DMS53 treated with DMSO at 0.1 percent for 48 hours (cell line): ENCODE data around the gene PLSCR1.
A peak's percentile ranks its signal among the peaks of the same experiment; 100 is the strongest.

Experiments
- DNase-seq: peaks from one replicate; lab custom pipeline; 2025; ENCODE audit not compliant: unreplicated experiment; lab: John Stamatoyannopoulos, UW

Gene PLSCR1, protein sequence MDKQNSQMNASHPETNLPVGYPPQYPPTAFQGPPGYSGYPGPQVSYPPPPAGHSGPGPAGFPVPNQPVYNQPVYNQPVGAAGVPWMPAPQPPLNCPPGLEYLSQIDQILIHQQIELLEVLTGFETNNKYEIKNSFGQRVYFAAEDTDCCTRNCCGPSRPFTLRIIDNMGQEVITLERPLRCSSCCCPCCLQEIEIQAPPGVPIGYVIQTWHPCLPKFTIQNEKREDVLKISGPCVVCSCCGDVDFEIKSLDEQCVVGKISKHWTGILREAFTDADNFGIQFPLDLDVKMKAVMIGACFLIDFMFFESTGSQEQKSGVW

DNA sequence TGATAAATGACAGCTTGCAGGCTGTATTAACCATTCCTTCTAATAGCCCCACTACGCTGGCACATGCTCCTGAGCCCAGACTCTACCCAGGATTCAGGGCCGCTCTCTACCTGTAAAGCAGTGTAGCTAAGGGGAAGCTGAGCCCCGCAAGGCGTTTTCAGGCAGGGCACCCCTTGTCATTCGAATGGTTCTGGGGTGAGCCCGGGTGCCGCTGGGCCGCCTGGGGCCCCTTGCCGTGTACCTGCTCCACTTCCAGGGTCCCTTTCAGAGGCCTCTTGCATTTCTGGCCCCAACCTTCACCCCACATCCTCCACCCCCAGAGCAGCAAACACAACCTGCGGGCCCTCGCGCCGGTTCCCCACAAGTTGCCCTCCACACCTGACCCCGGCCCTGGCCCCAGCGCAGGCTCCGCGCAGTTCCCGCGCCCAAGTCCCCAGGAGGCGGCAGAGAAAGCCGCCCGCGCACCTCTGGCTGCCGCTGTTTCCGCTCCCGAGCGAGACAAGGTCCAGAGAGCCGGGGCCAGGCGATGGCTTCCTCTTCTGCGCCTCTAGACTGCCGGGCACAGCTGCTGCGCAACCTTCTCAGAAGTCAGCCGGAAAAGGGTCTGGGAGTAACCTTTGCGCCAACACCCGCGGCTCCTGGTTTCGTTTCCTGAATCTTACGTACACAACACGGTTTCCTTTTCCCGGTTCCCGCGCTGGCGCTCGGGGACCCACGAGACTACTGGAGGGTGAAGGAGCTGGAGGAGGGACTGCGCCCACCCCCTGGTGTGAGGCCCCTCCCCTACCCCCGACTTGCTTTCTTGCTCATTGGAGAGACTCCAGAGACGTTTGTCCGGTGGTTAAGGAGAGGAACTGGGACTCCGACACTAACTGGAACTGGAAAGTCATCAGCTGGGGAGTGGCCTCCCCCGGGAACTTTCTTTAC, at the start of gene PLSCR1:
PLSCR1 (minus strand) TSS at position 606 of the 927 bp plus-strand sequence. CDS start 8,055 bp downstream, outside the sequence.
- peak; percentile 44 for DNase-seq

DNA sequence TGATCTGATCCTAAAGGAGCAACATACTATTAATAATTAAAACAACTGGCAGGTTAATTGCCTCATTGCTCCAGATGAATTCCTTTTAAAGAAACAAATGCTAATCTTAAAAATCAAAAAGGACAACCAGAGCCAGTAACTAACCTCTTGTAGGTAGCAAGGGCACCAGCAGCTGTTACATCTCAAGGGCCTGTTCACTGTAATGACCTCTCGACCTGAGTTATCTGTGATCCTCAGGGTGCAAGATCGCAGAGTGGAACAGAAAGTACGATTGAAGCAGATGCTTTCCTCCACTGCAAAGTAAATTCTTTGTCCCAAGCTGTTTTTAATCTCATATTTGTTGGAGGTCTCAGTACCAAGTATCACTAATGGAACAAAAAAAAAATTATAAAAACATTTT, 49.4 kb upstream of the PLSCR1 start:
- no peak for DNase-seq

DNA sequence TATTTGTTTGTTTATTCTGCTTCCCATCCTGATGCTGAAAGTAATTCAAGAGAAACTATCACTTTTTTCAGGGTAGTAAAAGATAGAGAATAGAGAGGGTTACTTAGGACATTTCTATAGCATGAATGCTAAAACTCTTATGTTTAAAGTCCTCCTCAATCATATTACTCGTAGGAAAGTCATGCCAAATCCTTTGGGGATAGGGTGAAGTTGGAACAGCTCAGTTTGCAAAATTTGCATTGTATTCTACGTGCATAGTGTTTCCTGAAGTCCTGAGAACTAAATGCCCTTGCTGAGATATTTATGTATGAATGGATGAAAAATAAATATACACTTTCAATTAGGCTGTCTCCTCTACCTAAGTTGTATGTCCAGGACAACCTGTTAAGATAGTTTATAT, 46.1 kb upstream of the PLSCR1 start:
- no peak for DNase-seq

DNA sequence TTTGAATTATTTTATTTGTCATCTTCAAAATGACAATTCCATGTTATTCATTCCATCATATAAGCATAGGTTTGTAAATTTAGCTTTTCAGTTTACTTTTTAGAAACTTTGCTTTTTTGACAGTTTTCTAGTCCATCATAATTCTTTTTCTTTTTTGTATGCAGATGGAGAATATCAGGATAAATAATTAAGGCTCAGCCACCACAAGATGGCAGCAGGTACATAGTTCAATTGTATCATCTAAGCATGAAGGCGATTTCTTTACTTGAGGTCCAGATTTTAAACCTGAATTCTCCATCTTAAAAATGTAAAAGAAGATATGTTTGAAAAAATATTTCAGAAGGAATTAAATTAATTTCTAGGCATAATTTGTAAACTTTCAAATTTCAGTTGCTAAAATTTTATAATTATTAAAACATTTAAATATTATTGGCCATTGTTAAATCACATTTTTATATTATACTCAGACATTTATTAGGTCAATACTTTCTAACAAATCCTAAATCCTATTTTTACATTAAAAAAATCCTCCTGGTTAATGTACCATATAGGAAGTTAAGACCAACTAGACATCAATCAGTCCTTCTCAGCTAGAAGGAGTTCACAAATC, 45.6 kb upstream of the PLSCR1 start:
- DNase-seq = peak; percentile 26

DNA sequence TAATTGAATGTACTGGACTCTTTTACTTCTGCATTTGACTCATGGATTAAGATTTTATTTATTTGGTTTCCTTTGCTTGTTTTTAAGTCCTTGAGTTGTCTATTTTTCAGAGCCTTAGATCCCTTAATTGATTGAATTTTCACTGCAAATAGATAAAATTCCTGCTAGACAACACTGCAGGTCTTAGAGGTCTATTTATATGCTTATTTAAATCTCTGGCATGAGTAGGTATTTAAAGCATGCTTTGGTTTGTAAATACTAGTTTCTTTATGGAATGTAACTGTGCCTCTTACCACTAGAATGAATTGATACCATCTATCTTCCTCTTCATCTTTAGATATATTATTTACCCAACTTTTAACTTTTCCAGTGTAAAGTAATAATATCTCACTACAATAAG, 40.7 kb upstream of the PLSCR1 start:
- DNase-seq = no peak

DNA sequence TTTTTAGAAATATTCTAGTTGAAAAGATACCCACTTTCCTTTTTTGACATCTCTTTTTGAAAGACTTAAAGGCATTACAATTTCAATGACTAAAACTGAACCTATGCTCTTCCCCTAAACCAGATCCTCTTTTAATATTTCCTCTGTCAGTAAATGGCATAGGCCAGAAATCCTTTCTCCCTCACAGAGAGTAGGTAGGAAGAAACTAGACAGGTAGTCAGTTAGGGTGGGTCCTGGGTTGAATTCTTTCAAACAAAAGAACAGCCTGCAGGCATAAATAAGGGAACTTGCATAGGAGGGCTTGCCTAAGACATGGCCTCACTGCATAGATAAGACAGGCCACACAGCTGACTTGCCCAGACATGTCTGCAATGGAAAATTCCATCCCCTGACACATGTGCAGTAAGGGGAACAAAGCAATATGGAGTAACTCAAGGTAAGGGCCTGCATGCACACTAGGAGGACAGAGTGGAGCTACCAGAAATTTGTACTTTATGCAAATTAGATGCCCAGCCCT, 37.6 kb upstream of the PLSCR1 start:
- no peak for DNase-seq

DNA sequence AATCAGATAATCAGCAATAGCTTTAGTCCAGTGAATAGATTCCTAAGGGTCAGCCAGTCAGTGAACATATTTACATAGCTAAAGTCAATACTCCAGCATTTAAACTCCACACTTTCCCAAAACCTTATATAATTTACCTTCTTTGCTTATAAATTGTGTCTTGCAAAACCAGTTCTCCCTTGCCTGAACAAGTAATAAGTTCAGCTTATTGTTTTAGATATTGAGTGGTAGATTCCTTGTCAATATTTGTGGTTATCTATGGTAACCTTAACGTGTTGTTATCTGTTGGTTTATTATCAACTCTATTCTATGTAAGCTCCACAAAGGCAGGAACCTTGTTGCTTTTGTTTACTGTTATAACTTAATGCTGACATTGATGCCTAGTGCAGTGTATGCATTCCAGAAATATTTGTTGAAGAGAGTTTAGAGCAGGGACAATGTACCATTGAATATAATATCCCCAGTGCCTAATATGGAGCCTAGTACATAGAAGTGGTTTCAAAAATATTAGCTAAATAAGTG, 36.7 kb upstream of the PLSCR1 start:
- peak; percentile 25 for DNase-seq

DNA sequence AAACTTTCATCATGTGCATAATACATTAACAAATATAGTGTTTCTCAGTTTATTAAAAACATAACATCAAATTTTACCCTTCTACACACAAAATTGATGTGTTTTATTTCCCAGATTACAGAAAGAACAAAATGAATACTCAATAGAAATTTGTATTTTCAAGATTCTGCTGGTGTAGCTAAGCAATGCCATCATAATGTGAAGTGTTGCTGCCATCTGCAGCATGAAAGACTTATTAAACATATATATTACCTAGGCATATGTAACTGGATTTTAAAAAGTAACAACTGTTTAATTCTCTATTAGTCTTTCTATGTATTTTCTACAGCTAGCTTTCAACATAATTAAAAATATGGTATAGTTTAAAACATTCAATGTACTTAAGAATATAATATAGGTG, 33.3 kb upstream of the PLSCR1 start:
- DNase-seq = peak; percentile 40

DNA sequence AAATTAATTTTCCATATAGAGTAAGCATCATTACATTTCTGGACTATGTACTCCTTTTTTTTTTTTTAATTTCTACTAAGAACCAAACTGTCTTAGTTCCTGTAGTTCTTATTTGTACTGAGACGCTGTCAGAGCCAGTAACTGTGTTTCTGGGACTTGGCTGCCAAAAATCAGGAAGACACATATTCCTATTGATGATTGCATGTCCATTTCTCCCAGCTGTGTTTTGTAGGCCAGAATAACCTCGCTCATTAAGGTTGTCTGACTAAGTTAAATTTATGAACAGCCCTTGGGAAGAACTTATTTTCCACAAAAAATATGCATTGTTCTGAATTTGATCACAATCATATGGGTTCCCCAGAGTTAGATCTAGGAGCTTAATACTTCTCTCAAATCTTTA, 31.2 kb upstream of the PLSCR1 start:
- no peak for DNase-seq

DNA sequence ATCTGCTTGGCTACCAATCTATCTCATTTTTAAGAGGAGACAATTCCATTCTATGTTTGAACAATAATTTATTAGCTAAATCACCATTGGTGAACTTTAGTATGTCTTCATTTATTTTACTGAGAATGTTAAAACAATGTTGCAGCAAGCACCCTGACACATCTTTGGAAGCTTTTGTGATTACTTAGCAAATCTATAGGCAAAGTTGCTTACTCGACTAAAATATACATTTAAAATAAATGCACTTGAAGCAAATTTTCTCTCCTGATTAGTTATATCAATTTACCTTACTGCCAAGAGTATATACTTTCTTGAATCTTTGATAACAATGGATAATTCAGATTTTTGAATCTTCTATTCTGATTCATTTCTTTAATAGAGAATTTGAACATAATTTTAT, 29.8 kb upstream of the PLSCR1 start:
- DNase-seq = no peak

DNA sequence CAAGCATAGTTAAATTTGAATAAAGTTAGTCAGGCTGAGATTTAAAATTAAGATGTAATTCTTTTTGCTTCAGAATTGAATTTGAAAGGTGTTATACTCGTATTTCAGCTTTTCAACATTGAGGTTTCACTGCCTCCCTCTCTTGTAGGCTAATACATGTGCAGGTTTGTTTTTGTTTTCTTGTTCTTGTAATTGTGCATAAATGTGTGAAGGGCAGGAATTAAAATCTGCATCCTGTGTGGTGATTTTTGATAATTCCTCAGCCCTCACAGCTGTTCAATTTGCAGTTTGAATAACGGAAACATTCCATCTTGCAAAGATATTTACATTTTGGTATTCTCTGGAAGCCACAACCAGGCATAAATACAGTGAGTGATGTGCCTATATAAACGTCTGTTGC, 24.9 kb upstream of the PLSCR1 start:
- DNase-seq = no peak

DNA sequence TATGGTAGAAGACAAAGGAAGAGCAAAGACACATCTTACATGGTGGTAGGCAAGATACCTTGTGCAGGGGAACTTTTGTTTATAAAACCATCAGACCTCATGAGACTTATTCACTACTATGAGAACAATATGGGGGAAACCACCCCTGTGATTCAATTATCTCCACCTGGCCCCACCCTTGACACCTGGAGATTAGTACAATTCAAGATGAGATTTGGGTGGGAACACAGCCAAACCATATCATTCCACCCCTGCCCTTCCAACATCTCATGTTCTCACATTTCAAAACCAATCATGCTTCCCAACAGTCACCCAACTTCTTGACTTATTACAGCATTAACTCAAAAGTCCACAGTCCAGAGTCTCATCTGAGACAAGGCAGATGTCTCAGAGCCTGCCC, 21.7 kb upstream of the PLSCR1 start:
- no peak for DNase-seq

DNA sequence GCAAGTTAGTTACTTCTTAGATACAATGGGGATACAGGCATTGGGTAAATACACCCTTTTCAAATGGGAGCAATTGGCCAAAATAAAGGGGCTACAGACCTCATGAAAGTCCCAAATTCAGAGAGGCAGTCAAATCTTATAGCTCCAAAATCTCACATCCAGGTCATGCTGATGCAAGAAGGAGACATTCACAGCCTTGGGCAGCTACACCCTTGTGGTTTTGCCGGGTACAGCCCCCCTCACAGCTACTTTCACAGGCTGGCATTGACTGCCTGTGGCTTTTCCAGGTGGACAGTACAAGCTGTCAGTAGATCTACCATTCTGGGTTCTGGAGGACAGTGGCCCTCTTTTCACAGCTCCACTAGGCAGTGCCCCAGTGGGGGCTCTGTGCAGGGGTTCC, 17.5 kb upstream of the PLSCR1 start:
- no peak for DNase-seq

DNA sequence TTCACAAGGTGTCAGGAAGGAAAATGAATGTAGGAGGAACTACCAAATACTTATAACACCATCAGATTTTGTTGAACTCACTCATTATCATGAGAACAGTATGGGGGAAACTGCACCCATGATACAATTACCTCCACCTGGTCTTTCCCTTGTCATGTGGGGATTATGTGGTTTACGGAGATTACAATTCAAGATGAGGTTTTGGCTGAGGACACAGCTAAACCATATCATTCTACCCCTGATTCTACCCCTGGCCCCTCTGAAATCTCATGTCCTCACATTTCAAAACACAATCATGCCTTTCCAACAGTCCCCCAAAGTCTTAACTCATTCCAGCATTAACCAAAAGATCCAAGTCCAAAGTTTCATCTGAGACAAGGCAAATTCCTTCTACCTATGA, 17.1 kb upstream of the PLSCR1 start:
- DNase-seq = no peak

DNA sequence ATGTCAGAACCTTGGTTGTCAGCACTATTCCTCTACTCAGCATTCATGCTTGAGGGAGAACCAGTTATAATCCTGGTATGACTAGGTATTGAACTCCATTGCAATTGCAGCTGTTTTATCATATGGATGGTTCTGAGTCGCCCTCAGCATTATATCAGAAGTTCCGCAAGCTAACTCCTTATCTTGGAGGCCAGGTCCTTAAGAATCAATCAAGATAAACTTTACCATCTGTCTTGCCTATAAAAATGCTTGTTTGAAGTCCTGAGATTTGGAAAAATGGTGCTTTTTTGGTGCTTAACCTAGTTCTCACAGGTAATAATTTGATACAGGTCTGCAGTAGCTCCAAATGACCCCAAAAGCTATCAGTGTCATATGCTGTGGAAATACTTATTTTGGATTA, 16.3 kb upstream of the PLSCR1 start:
- no peak for DNase-seq

DNA sequence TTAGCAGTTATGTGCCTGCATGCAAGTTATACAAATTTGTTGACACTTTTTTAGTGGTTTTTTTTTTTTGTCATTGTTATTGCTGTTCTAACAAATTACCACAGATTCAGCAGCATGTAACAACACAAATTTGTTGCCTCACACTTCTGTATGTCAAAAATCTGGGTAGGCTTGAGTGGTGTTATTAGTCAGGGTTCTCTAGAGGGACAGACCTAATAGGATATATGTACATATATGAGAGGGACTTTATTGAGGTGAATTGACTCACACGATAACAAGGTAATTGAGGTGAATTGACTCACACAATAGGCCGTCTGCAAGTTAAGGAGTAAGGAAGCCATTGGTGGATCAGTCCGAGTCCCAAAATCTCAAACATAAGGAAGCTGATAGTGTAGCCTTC, 15.0 kb upstream of the PLSCR1 start:
- DNase-seq = no peak

DNA sequence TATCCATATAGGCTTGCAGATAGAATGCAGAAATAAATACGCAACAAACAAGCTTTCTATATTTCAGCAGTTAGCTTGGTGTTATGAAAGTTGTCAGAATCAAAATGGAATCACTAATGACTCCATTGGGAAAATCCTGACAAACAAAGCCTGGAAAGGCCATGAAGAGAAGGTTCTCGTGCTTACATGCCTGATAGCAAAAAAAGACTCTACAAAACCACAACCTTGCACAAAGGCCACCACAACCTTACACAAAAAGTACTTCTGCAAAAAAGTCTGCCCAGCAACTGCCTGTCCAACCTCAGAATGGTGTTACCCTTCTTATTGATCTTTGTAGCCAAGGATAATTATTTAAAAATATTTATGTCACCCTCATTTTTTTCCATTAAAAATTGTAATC, 14.4 kb upstream of the PLSCR1 start:
- DNase-seq = no peak

DNA sequence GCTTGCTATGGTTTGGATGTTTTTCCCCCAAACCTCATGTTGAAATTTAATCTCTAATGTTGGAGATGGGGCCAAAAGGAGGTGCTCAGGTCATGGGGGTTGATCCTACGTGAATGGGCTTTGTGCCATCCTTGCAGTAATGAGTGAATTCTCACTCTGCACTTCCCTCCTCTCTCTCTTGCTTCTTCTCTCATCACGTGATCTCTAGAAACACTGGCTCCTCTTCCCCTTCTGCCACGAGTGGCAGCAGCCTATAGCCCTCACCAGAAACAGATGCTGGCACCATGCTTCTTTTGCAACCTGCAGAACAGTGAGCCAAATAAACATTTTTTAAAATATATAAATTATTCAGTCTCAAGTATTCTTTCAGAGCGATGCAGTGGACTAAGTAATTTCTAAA, 13.3 kb upstream of the PLSCR1 start:
- no peak for DNase-seq

DNA sequence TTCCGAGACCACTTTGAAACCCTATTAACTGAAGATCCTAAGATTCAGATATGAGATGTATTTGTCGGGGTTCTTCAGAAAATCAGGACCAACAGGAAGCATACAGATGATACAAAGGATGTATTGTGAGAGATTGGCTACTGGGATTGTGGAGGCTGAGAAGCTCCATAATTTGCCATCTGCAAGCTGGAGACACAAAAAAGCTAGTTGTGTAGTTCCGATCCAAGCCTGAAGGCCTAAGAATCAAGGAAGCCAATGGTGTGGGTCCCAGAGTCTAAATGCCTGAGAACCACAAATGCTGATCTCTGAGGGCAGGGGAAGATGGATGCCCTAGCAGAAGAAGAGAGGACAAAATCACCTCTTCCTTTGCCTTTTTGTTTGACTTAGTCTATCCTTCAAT, 10.9 kb upstream of the PLSCR1 start:
- no peak for DNase-seq

DNA sequence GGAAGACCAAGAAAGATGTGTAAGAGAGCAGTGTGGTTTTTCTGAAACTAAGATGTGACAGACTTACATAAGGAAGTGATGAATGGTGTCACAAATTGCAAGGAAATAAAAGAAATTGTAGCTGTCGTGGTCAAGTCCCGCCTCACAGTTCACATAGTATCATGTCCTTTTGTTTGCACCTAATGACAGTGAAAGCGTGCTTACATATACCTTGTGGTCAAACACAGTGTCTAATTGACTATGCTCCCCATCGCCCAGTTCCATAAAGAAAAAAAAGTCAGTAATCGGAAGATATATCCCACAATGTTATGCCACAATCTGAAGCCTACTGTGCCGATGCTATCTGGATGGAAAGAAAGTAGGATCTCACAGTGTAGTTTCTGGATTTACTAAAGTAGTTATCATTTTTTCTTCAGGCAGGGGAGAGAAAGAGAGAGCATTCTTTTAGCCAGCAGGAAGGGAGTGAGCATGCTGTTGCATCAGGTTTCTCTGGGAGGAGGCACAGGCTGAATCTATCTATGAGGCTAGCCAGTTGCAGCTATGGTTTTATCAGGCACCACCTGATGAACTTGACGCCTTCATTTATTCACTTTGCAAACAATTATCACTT, 9.8 kb upstream of the PLSCR1 start:
- DNase-seq = no peak
